Activated T-helper 2 cell treated with anti-CD3 and anti-CD28 coated beads, Interferon-gamma antibody, Interleukin-2, Interleukin-4, amounts not matched to agents 10 μg/mL and 5 μg/mL and 100 μg/mL, durations not matched to agents 14 hours and 24 hours and 36 hours (primary cell): Measurements from ENCODE around the gene MXRA7. TPM values are rescaled to one million over a fixed set of nuclear protein-coding genes. Genes with fewer than 3 reads are reported as not detected.

Experiments
- DNase-seq: peaks from one replicate; pipeline ENCODE4 v3.0.0; 2021; ENCODE audit warnings: low spot score
- H3K27ac Mint-ChIP-seq: one replicate; pipeline ENCODE4 v1.8.0; 2021; ENCODE audit warnings: mixed read lengths
- H3K27me3 Mint-ChIP-seq: one replicate; pipeline ENCODE4 v1.8.0; 2021; ENCODE audit warnings: low read depth, mixed read lengths
- H3K36me3 Mint-ChIP-seq: one replicate; pipeline ENCODE4 v1.8.0; 2021; ENCODE audit warnings: low read depth, mixed read lengths
- H3K4me1 Mint-ChIP-seq: one replicate; pipeline ENCODE4 v1.8.0; 2021; ENCODE audit warnings: low read depth, mixed read lengths
- H3K4me3 Mint-ChIP-seq: one replicate; pipeline ENCODE4 v1.8.0; 2021; ENCODE audit warnings: low read depth, mild to moderate bottlenecking, moderate library complexity, mixed read lengths
- H3K9me3 Mint-ChIP-seq: one replicate; pipeline ENCODE4 v1.8.0; 2021; ENCODE audit warnings: mixed read lengths
- intact Hi-C: fragments of 100-400 bp; cut with micrococcal nuclease; formaldehyde crosslinking; loops from one replicate; pipeline ENCODE4 v1.15.1; 2023
- total RNA-seq: library from RNA; stranded (reverse); gene quantifications from 2 replicates; pipeline ENCODE4 v1.2.3, GENCODE V29; 2022

MXRA7 gene
- total RNA-seq, 1 donor from 2014 or later = 8.5 TPM

- no peak overlapping the region for H3K27ac Mint-ChIP-seq
- H3K4me1 Mint-ChIP-seq = no peaks in the 10 kb centered on the region
- H3K27me3 Mint-ChIP-seq = peaks cover 2% of the 10 kb centered on the region
- no peak overlapping the region for H3K4me3 Mint-ChIP-seq
- no peak for DNase-seq
- no peaks in the 10 kb centered on the region for H3K9me3 Mint-ChIP-seq
- intact Hi-C loops = no loop called here
- no peaks in the 10 kb centered on the region for H3K36me3 Mint-ChIP-seq
Measured at GRCh38 chr17:76683921-76684745, 26.6 kb downstream of the MXRA7 start.

- Mint-ChIP-seq H3K4me3 (no peak overlapping the region), H3K36me3 (no peaks in the 10 kb centered on the region), H3K9me3 (no peaks in the 10 kb centered on the region), H3K27me3 (peaks cover 2% of the 10 kb centered on the region), H3K4me1 (no peaks in the 10 kb centered on the region), H3K27ac (no peak overlapping the region)
- DNase-seq = no peak
- intact Hi-C loops = no loop called here
Measured at GRCh38 chr17:76683011-76683755, 27.6 kb downstream of the MXRA7 start.

GRCh38 chr17:76682296-76682695 lies 28.5 kb downstream of the MXRA7 start:
- intact Hi-C loops = no loop called here

GRCh38 chr17:76681222-76682137 lies 29.3 kb downstream of the MXRA7 start:
- H3K4me3 Mint-ChIP-seq = no peak overlapping the region
- DNase-seq = peak; percentile 58
- peaks cover 2% of the 10 kb centered on the region for H3K27me3 Mint-ChIP-seq
- no peaks in the 10 kb centered on the region for H3K9me3 Mint-ChIP-seq
- H3K36me3 Mint-ChIP-seq = no peaks in the 10 kb centered on the region
- intact Hi-C loops = no loop called here
- H3K4me1 Mint-ChIP-seq = no peaks in the 10 kb centered on the region
- no peak overlapping the region for H3K27ac Mint-ChIP-seq

More at GRCh38 chr17:76682296-76682695, 28.5 kb downstream of the MXRA7 start:
- Mint-ChIP-seq H3K9me3 (no peaks in the 10 kb centered on the region), H3K27ac (no peak overlapping the region), H3K4me1 (no peaks in the 10 kb centered on the region), H3K4me3 (no peak overlapping the region), H3K27me3 (peaks cover 2% of the 10 kb centered on the region), H3K36me3 (no peaks in the 10 kb centered on the region)
- DNase-seq = no peak

GRCh38 chr17:76679239-76679638 lies 31.5 kb downstream of the MXRA7 start:
- Mint-ChIP-seq H3K4me1 (no peaks in the 10 kb centered on the region), H3K36me3 (no peaks in the 10 kb centered on the region), H3K27me3 (peaks cover 2% of the 10 kb centered on the region), H3K27ac (no peak overlapping the region), H3K9me3 (no peaks in the 10 kb centered on the region), H3K4me3 (no peak overlapping the region)
- intact Hi-C loops = no loop called here
- no peak for DNase-seq

GRCh38 chr17:76678330-76678729 lies 32.4 kb downstream of the MXRA7 start:
- H3K4me3 Mint-ChIP-seq = no peak overlapping the region
- peaks cover 2% of the 10 kb centered on the region for H3K27me3 Mint-ChIP-seq
- H3K27ac Mint-ChIP-seq = no peak overlapping the region
- intact Hi-C loops = no loop called here
- no peak for DNase-seq
- H3K36me3 Mint-ChIP-seq = no peaks in the 10 kb centered on the region
- no peaks in the 10 kb centered on the region for H3K9me3 Mint-ChIP-seq
- no peaks in the 10 kb centered on the region for H3K4me1 Mint-ChIP-seq

- intact Hi-C loops = no loop called here
- no peak for DNase-seq
Measured at GRCh38 chr17:76677406-76677805, 33.4 kb downstream of the MXRA7 start.

GRCh38 chr17:76676629-76677028 lies 34.1 kb downstream of the MXRA7 start:
- Mint-ChIP-seq H3K4me1 (peaks cover 10% of the 10 kb centered on the region), H3K4me3 (no peak overlapping the region), H3K27me3 (peaks cover 2% of the 10 kb centered on the region), H3K27ac (no peak overlapping the region), H3K9me3 (no peaks in the 10 kb centered on the region), H3K36me3 (no peaks in the 10 kb centered on the region)
- DNase-seq = no peak
- intact Hi-C loops = no loop called here

More at GRCh38 chr17:76677406-76677805, 33.4 kb downstream of the MXRA7 start:
- Mint-ChIP-seq H3K36me3 (no peaks in the 10 kb centered on the region), H3K4me1 (peaks cover 4% of the 10 kb centered on the region), H3K27ac (no peak overlapping the region), H3K9me3 (no peaks in the 10 kb centered on the region), H3K27me3 (peaks cover 2% of the 10 kb centered on the region), H3K4me3 (no peak overlapping the region)

- Mint-ChIP-seq H3K9me3 (peaks cover 2% of the 10 kb centered on the region), H3K27me3 (no peaks in the 10 kb centered on the region), H3K4me1 (peaks cover 18% of the 10 kb centered on the region), H3K4me3 (no peak overlapping the region), H3K36me3 (peaks cover 4% of the 10 kb centered on the region), H3K27ac (no peak overlapping the region)
- intact Hi-C loops = no loop called here
- DNase-seq = no peak
Measured at GRCh38 chr17:76675648-76676047, 35.1 kb downstream of the MXRA7 start.

- no peak for DNase-seq
- Mint-ChIP-seq H3K27ac (no peak overlapping the region), H3K4me3 (no peak overlapping the region), H3K4me1 (peaks cover 24% of the 10 kb centered on the region), H3K36me3 (peaks cover 6% of the 10 kb centered on the region), H3K9me3 (peaks cover 8% of the 10 kb centered on the region), H3K27me3 (no peaks in the 10 kb centered on the region)
- intact Hi-C loops = no loop called here
Measured at GRCh38 chr17:76674600-76674999, 36.2 kb downstream of the MXRA7 start.

GRCh38 chr17:76673729-76674128 lies 37.0 kb downstream of the MXRA7 start:
- Mint-ChIP-seq H3K4me1 (peaks cover 24% of the 10 kb centered on the region), H3K9me3 (peaks cover 8% of the 10 kb centered on the region), H3K27ac (no peak overlapping the region), H3K27me3 (no peaks in the 10 kb centered on the region), H3K4me3 (no peak overlapping the region), H3K36me3 (peaks cover 6% of the 10 kb centered on the region)
- intact Hi-C loops = no loop called here
- no peak for DNase-seq

- peak overlapping the region; percentile 90 for H3K27ac Mint-ChIP-seq
- peaks cover 8% of the 10 kb centered on the region for H3K9me3 Mint-ChIP-seq
- no peak for DNase-seq
- H3K4me3 Mint-ChIP-seq = peak overlapping the region; percentile 91
- H3K4me1 Mint-ChIP-seq = peaks cover 24% of the 10 kb centered on the region
- peaks cover 6% of the 10 kb centered on the region for H3K36me3 Mint-ChIP-seq
- intact Hi-C loops = no loop called here
- no peaks in the 10 kb centered on the region for H3K27me3 Mint-ChIP-seq
Measured at GRCh38 chr17:76672892-76673291, 37.9 kb downstream of the MXRA7 start.
